ENCODE data around the gene FKBP1A.

GRCh38 chr20:1391640-1392442, 1.0 kb downstream of the FKBP1A start:
- no peak for TF ChIP-seq CTCF (IDR thresholded peaks at IDR 0.05)
- TF ChIP-seq POLR2A (IDR thresholded peaks at IDR 0.05), result no peak
- TF ChIP-seq EP300 (IDR thresholded peaks at IDR 0.05), result no peak

Data from stomach (tissue), 4 donors.